PC-3 (cell line): ENCODE data around the gene NSMF.

Experiments
- EZH2phosphoT487 ChIP-seq: fragments of 300-600 bp; sonication (generic); IDR thresholded peaks from 2 replicates; pipeline ENCODE4 v1.6.1; 2018; ENCODE audit warnings: mild to moderate bottlenecking, antibody characterized with exemption, low read length, borderline replicate concordance
- TF ChIP-seq, protein P1 (sequence below): fragments of 300-600 bp; sonication (generic); conservative IDR thresholded peaks from 2 replicates; pipeline ENCODE4 v1.5.1; 2017; ENCODE audit warnings: antibody characterized with exemption, low read depth, mild to moderate bottlenecking, low read length

GRCh38 chr9:137499416-137499815 lies 40.3 kb upstream of the NSMF start:
- TF ChIP-seq, protein P1, sequence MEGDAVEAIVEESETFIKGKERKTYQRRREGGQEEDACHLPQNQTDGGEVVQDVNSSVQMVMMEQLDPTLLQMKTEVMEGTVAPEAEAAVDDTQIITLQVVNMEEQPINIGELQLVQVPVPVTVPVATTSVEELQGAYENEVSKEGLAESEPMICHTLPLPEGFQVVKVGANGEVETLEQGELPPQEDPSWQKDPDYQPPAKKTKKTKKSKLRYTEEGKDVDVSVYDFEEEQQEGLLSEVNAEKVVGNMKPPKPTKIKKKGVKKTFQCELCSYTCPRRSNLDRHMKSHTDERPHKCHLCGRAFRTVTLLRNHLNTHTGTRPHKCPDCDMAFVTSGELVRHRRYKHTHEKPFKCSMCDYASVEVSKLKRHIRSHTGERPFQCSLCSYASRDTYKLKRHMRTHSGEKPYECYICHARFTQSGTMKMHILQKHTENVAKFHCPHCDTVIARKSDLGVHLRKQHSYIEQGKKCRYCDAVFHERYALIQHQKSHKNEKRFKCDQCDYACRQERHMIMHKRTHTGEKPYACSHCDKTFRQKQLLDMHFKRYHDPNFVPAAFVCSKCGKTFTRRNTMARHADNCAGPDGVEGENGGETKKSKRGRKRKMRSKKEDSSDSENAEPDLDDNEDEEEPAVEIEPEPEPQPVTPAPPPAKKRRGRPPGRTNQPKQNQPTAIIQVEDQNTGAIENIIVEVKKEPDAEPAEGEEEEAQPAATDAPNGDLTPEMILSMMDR, result no peak
- no peak for TF ChIP-seq EZH2phosphoT487
